Fibroblast of lung (primary cell): ENCODE data around the gene KIF5A.

Experiments
- CTCF ChIP-seq, 2 donors: IDR thresholded peaks in 1 of 2; conservative IDR thresholded peaks in 1 of 2; 1 replicate in 1 of 2; 2 replicates in 1 of 2; pipeline ENCODE4 v1.5.1; 2011 to 2012; ENCODE audit warnings: low read length in 2 of 2, control low read depth in 1 of 2, inconsistent platforms in 1 of 2, low read depth in 1 of 2, mild to moderate bottlenecking in 1 of 2
- EZH2 ChIP-seq: IDR thresholded peaks from 2 replicates; pipeline ENCODE4 v1.5.1; 2012; ENCODE audit warnings: low read length, control low read depth, mild to moderate bottlenecking; ENCODE audit errors: missing control alignments

GRCh38 chr12:57616383-57617101 lies 66.7 kb downstream of the KIF5A start:
- TF ChIP-seq CTCF (conservative IDR thresholded peaks at IDR 0.05 in 1 of 2, IDR thresholded peaks at IDR 0.05 in 1 of 2; ENCODE audit: low read depth in 1 of 2, low read length in 2 of 2) (no peak), EZH2 (no peak)
